ENCODE measurements around the gene SLC27A4. TPM values are rescaled to one million over a fixed set of nuclear protein-coding genes. Genes with fewer than 3 reads are reported as not detected.

The SLC27A4 gene
- total RNA-seq, 1 donor from 2014 or later, result 11.5 TPM

DNA sequence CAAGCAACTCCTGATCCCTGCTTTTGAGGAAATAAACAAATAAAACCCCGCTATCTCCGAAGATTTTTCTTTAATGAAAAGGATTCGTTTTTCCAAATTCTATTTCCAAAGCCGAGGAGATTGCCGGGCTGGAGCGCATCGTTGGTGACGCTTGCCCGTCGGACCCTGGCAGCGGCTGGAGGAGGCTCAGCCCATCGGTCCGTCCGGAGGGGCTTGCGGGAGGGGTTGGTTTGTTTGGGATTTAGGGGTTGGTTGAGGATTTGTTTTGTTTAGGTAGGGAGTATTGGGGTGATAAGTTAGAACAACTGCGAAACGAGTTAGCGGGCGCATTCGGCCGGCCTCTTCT is 51.6 kb downstream of the SLC27A4 start:
- DNase-seq, result no peak

DNA sequence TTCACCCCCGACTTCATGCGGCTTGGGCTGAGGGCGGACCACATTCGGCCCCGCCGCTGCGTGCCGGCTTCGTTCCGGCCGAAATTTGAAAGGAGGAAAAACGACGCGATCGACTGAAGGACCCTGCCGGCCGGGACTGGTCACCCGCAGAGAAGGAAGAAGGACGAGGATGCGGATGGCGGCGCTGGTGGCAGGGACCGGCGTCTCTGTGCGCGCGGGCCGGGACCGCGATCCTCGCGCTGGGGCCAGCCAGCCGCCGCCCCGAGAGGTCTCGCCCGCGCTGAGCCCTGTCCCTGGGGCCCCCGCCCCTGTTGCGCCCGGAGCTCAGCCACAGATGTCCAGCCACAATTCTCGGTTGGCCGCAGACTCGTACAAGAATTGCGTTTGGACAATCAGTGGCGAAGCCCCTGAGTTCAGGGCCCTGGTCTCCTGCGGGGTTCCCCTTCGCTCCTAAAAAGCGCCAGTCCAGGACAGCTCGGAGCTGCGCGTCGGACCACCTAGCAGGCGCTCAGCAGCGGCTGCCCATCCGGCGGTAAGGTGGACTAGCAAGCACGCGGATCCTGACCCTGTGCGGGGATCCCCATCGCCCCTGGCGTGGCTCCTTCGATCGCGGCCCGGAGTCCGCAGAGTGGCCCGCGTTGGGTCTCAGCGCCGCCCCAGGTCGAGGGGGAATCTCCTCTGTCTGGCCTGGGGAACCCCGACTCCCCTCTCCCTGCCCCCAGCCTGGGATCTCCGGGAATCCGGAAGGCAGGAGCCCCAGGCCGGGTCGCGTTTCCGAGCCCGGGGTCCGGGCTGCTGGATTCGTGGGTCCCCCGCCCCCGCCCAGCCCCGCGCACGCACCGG is 52.2 kb downstream of the SLC27A4 start:
- no peak for DNase-seq

DNA sequence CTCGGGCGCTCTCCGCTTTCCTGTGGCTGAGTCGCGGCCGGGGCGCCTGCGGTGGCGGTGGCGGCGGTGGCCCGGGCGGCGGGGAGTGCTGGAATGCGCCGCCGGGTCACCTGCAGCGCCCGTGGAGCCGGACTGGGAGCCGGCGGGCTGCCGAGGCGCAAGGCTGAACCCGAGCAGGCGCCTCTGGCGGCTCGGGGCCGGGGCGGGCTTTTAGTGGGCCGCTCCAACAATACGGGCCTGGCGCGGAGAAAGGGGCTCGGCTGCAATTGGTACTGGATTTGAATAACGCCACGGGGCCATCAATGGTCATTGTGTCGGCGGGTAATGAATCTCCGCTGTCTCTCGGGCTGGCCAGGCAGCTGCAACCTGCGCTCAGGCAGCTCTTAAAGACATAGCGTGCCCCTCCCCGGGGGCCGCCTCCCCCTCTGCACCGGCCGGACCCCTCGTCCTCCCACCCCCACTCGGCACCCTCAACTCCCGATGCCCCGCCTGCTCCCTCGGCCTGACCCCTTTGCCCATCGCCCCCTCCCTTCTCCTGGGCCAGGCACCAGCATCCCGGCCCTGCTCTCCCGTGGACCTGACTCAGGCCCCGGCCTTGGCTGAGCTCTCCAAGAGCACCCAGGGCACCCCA is 52.9 kb downstream of the SLC27A4 start:
- no peak for DNase-seq

DNA sequence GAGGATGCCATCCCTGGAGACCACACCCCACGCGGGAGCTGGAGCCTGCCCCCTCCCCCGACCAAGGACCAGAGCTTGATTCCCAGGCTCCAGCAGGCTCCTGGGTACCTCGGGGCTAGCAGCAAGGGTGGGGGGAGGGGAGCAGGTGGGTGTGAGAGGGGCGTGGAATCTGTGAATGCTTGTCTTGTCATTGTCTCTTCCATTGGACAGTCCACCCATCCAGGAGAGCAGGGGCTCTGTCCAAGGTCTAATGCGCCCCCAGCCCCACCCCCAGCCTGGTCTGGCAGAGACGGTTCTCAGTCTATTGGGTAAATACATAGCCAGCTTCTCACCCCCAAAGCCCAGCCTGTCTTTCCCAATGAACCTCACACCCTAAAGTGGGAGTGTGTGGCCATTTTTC is 53.6 kb downstream of the SLC27A4 start:
- no peak for DNase-seq

DNA sequence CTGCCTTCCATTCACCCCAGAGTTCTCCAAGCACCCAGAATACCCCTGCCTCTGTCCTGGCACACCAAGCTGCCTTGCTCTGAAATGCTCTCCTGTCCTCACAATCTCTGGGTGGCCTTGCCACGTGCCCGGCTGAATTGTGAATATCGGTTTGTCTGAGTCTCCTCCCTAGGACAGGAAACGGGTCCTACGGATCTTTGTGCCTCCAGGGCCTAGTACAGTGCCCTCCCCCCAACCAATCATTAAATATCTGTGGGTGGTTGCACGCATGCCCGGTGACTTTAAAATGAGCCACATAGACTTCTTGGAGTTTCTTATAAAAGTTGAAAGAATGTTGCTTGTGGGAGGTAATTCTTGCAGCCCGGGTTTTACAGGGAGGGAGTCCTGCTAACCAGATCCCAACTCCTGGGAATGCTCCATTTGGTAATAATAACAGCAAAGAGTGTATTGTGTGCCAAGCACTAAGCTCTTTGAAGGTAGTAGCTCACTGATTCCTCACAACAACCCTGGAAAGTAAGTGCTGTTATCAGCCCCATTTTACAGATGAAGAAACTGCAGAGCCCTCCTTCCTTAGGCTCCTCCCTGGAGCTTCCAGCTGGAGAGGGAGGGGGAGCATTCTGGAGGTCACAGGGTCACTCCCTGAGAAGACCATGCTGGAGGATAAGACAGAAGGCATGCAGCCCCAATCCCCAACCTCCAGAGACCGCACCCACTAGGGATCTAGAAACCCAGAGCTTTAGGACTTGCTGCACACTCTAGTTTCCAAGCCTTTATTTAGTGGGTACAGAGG is 54.2 kb downstream of the SLC27A4 start:
- DNase-seq, result no peak

DNA sequence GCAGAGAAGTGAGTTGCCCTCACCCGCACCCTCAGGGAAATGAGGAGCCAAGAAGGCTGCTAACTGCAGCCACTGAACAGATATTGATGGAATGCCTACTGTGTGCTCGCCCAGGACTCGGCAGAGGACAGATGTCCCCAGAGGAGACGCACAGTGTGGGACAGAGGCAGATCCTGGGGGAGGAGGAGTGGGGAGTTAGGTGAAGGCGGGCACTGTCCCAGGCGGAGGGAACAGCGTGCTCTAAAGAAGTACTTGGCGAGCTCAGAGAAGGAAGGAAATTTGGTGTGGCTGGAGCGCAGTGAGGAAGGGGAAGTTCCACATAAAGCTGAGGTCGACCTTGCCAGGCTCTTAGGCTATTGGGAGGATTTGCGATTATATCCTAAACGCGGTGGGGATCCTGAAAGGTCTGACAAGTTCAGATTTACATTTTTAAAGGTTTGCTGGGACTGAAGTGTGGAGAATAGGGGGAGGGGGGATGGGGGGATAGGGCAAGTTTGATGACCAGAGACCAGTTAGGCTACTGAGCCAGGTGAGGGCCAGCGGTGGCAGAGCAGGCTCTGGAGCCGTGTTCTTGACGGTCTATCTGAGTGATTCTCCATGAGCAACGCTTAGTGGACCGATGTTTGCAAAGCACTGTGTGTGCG is 56.8 kb downstream of the SLC27A4 start:
- DNase-seq, result no peak

DNA sequence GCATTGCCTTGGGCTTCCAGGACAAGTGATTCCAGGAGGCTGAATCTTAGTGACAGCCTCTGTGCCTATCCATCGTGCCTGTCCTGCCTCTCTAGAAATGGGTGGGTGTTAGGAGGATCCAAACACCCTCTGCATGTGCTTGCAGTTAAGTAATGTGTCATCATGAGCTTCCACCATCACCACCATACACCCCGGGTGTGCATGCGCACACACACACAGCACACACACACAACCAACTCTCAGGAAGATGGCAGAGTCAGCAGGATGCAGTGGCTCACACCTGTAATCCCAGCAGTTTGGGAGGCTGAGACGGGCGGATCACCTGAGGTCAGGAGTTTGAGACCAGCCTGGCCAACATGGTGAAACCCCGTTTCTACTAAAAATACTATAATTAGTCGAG is 57.5 kb downstream of the SLC27A4 start:
- DNase-seq, result no peak

DNA sequence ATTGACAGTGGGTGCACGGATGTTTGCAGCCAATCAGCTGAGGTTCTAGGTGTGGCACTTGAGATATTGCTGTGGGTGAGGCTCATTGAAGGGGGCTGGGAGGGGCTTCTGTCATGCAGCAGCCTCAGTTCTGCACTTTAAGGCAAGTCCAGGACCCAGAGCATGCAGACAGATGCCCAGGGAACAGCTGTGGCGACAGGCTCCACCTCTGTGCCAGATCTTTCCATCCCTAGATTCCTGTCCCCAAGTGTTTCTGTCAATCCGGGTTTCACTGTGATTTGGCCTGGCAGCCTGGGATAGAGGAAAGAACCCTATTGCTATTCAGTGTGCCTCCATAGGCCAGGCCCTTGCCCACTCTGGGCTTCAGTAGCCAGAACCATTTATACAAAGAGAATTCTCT is 59.5 kb downstream of the SLC27A4 start:
- peak; percentile 82 for DNase-seq

DNA sequence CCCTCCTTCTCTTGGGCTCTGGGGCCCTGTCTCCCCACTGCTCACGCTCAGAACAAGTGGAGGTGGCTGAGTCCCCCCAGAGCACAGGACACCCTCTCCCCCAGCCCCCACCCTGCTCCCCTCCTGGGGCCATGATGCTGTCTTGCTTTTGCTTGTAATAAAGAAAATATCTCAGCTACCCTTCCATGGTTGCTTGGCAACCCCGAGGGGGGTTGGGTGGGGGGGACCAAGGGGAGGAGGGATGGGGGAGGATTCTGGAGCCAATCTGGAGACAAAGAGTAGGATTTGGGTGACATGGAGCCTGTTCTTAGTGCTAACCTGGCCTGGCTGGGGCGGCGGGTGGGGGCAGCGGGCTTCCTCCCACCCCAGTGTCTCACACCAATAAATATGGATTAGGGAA is 64.2 kb downstream of the SLC27A4 start:
- no peak for DNase-seq

DNA sequence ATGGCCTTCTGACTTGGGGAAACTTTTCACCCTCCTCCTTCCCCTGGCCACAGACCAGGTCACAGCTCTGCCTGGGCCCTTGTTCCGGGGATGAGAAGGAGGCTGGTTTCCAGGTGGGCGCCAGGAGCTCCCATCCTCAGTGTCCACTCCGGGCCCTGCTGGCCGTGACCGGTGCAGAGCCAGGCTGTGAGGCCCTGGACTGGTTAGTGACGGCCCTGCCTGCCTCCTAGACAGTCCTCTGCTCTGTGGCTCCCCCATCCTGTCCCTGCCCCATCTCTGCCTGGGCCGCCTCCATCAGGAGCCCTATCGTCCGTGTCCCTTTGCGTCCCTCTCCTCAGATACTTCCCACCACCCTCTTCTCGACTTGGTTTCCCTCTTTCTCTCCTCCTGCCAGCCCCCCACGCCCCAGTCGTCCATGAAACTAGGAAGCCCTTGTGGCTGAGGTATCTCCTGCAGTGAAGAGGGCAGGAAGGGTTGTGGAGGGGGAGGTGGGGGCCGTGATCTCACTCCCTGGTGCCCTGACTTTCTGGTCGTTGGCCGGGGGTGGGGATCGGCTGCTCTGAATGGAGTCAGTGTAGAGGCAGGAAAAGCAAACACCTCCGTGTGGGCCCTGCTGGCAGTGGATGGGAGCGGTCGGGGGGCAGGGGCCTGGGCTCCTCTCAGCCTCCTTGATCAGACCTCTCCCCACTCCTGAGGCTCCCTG is 64.9 kb downstream of the SLC27A4 start:
- DNase-seq, result no peak

DNA sequence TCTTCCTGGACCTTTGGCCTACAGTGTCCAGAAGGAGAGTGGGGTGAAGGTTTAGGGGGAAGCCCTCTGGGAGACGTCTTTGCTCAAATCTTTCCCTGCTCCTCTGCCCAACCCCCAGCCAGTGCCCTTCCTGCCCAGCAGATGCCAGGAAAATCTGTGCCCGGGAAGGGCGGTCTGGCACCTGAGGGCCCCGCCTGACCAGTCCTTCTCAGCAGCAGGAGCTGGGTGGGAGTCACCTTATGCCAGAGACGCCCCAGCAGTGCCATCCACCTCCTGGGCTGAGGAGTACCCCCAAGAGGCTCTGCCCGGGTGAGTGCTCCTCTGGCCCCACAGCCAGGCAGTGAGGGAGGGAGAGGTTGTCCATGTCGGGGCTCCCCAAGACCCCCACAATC is 65.4 kb downstream of the SLC27A4 start:
- DNase-seq, result no peak

DNA sequence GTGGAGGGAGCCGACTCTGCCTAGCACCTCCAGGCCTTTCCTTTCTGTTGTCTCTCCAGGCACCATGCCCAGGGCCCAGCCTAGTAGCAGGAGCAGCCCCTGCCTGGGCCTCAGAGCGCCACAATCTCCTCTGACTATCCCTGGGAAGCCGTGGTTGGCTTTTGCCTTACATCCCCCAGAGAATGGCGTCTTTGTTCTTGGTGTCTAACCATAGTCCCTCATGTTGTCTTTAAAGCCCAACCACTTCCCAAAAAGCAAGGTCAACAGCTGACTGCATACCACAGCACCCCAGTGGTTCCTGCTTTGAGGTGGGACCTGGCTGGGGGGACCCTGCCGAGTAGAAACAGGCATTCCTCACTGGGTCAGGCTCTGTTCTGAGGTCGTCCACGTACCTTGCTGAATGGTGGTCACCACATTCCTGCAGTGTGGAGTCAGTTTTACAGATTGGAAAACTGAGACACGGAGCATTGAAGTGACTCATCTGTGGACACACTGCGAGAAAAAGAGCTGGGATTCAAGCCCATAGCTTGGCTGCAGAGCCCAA is 66.6 kb downstream of the SLC27A4 start:
- DNase-seq, result no peak

DNA sequence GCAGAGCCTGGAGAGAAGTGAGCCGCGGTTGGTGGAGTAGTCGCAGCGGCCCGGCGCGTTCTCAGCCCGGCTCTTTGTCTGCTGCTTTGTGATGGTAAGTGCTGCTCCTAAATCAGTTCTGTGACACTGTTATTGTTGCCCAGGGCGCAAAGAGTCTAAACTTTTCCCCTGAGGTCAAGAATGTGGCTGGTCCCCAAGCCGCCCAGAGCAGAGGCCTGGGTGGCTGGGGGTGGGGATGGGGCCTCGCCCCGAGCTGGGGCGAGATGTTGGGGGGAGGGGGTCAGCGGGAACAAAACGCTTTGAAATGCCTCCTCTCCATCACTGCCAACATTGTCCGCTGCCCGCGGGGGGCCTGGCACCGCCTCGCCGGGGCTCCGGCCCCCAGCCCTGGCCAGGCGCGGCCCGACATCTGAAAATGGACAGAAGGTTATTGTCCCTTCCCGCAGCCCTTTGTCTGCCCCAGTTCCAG is 68.7 kb downstream of the SLC27A4 start:
- no peak for DNase-seq

DNA sequence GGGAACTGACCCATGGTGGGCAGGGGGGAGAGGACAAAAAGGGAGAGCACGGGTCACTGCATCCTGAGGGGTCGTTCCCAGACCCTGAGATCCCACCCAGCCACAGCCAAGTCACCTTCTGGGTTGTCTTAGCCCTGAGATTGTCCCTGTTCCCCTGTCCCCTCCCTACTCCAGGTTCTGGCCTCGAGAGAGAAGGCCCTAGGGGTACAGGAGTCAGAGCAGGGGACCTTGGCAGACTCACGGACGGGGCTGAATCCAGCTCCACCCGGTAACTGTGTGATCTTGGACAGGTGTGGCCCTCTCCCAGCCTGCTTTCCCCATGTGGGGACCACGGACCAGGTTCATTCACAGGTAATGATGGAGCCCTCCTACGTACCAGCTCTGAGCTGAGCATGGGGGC is 69.1 kb downstream of the SLC27A4 start:
- DNase-seq, result no peak

DNA sequence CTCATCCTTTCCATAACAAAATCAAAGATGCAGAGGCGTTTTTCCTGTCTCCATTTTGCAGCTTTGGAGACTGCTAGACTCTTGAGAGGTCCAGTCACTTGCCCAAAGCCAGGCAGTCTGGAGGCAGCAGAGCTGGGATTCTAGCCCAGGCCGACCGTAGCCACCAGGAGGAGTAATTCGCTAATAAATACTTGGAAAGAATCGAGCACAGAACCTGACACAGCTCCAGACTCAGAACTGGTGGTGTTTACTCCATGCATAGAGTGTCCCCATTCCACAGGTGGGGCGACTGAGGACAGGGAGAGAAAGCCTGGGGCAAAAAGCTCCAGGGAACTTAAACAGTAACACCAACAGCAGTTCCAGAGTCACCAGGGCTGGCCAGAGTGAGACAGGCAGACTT is 69.7 kb downstream of the SLC27A4 start:
- DNase-seq, result no peak

Other genes with a start within 250 kb of the SLC27A4 start
- 55.2 TPM for gene PTGES2, start 212.8 kb upstream of the SLC27A4 start, total RNA-seq
- 19.7 TPM for gene LCN2, start 191.1 kb upstream of the SLC27A4 start, total RNA-seq
- gene BBLN, start 180.3 kb upstream of the SLC27A4 start, total RNA-seq, result 34.5 TPM
- gene CIZ1, start 149.0 kb upstream of the SLC27A4 start, total RNA-seq, result 30.1 TPM
- gene DNM1, start 137.1 kb upstream of the SLC27A4 start, total RNA-seq, result 31.9 TPM
- 134 TPM for gene GOLGA2, start 64.5 kb upstream of the SLC27A4 start, total RNA-seq
- 14.7 TPM for gene SWI5, start 64.3 kb upstream of the SLC27A4 start, total RNA-seq
- gene TRUB2, start 18.1 kb upstream of the SLC27A4 start, total RNA-seq, result 9.6 TPM
- gene COQ4, start 17.7 kb upstream of the SLC27A4 start, total RNA-seq, result 29.8 TPM
- 28.8 TPM for gene URM1, start 30.8 kb downstream of the SLC27A4 start, total RNA-seq
- 63.2 TPM for gene CERCAM, start 80.3 kb downstream of the SLC27A4 start, total RNA-seq
- gene ODF2, start 115.5 kb downstream of the SLC27A4 start, total RNA-seq, result 20.9 TPM
- gene GLE1, start 164.2 kb downstream of the SLC27A4 start, total RNA-seq, result 32.0 TPM
- 335 TPM for gene SPTAN1, start 212.1 kb downstream of the SLC27A4 start, total RNA-seq